SK-N-DZ (cell line): ENCODE measurements around the gene ALG12.

Experiments used
- small RNA-seq, 2 experiments: library from RNA; depleted of rRNA; stranded (forward); fragments of <200 nt; gene quantifications; one replicate each; pipeline ENCODE3, GENCODE V24; 2014

Gene ALG12

Small RNA genes within 50 kb of the gene (small RNA-seq; reads per million reads assigned to genes)
- gene MIR6821: 0 to 0.22 reads per million in 2 experiments
